GM06990 (cell line): ENCODE data around the gene UNK.

Experiments
- DNase-seq: peaks from one replicate; pipeline ENCODE4 v3.0.0-alpha.2; 2011; ENCODE audit not compliant: insufficient read length; ENCODE audit errors: extremely low read depth
- H3K27me3 ChIP-seq: replicated peaks from 2 replicates; pipeline ENCODE4 v1.6.0; 2011; ENCODE audit warnings: low read length; ENCODE audit not compliant: control insufficient read depth, insufficient read depth
- H3K36me3 ChIP-seq: 2 replicates; pipeline ENCODE4 v1.5.1; 2011; ENCODE audit warnings: low read length; ENCODE audit not compliant: control insufficient read depth, insufficient read depth
- H3K4me3 ChIP-seq: replicated peaks from 2 replicates; pipeline ENCODE4 v1.5.1; 2011; ENCODE audit warnings: low read depth, mild to moderate bottlenecking, control low read depth, low read length
- TF ChIP-seq, protein P1 (sequence below): IDR thresholded peaks from 2 replicates; pipeline ENCODE4 v1.5.1; 2011; ENCODE audit warnings: low read length, control low read depth, mild to moderate bottlenecking, inconsistent platforms; ENCODE audit not compliant: insufficient read depth, poor library complexity, severe bottlenecking

UNK gene

DNA sequence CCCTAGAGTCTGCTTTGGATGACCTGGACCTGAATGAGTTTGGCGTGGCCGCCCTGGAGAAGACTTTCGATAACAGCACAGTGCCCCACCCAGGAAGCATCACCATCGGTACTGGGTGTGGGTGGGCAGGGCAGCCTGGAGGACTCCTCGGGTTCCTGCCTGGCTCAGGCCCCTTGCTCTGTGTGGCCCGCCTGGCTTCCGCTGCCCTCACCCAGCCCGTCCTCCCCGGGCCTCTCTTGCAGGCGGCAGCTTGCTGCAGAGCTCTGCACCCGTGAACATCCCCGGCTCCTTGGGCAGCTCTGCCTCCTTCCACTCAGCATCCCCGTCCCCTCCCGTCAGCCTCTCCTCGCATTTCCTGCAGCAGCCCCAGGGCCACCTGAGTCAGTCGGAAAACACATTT, 35.1 kb downstream of the UNK start:
- H3K4me3 ChIP-seq, result no peak overlapping the region
- no peaks in the 10 kb centered on the region for H3K27me3 ChIP-seq
- DNase-seq, result no peak
- H3K36me3 ChIP-seq, result peaks cover 49% of the 10 kb centered on the region
- TF ChIP-seq, protein P1, sequence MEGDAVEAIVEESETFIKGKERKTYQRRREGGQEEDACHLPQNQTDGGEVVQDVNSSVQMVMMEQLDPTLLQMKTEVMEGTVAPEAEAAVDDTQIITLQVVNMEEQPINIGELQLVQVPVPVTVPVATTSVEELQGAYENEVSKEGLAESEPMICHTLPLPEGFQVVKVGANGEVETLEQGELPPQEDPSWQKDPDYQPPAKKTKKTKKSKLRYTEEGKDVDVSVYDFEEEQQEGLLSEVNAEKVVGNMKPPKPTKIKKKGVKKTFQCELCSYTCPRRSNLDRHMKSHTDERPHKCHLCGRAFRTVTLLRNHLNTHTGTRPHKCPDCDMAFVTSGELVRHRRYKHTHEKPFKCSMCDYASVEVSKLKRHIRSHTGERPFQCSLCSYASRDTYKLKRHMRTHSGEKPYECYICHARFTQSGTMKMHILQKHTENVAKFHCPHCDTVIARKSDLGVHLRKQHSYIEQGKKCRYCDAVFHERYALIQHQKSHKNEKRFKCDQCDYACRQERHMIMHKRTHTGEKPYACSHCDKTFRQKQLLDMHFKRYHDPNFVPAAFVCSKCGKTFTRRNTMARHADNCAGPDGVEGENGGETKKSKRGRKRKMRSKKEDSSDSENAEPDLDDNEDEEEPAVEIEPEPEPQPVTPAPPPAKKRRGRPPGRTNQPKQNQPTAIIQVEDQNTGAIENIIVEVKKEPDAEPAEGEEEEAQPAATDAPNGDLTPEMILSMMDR, result no peak

GRCh38 chr17:75820094-75821080, 35.8 kb downstream of the UNK start:
- no peak for DNase-seq
- H3K36me3 ChIP-seq, result peaks cover 47% of the 10 kb centered on the region

DNA sequence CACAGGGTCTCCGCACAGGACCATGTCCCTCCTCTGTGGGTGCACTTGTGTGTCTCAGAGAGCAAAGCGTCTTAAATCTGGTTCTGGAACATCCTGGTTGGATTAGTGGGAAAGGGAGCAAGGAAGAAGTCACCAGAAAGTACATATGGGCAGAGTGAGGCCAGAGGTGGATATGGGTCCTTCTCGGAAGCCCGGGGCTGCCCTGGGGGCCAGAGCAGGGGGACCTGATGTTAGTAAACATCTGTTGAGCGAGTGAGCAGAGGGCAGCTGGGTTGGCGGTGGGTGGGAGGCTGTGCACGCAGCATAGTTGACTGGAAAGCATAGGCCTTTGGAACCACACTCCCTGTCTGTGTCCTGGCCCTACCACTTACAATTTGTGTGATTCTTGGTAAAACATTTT, 36.9 kb downstream of the UNK start:
- DNase-seq, result peak; percentile 6
- peaks cover 47% of the 10 kb centered on the region for H3K36me3 ChIP-seq

More at GRCh38 chr17:75820094-75821080, 35.8 kb downstream of the UNK start:
- Histone ChIP-seq H3K4me3 (no peak overlapping the region), H3K27me3 (no peaks in the 10 kb centered on the region)
- TF ChIP-seq, protein P1, result no peak

DNA sequence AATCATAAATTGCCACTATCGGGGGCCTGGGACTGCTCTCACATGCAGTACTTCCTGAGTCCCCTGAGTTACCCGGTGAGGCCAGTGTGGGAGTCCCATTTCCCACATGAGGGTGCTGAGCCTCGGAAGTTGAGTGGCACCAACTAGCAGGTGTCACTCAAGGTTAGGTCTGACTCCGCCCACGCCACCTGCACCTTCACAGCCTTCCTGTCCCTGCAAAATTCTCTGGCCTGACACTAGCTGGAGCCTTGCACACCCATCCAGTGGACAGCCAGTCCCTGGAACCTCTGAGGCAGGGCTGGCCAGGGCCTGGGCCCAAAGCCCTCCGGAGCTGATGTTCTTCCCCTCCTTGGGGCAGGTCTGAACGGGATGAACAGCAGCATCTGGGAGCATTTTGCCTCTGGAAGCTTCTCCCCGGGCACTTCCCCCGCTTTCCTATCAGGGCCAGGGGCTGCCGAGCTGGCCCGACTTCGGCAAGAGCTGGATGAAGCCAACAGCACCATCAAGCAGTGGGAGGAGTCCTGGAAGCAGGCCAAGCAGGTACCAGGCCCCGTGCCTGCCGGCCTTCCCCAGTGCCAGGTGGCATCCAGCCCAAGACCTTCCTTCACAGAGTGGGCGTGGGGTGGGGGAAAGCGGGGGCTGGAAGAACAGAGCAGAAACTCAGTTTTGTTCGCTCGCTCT, 37.7 kb downstream of the UNK start:
- TF ChIP-seq, protein P1, result no peak
- Histone ChIP-seq H3K36me3 (peaks cover 47% of the 10 kb centered on the region), H3K27me3 (no peaks in the 10 kb centered on the region), H3K4me3 (no peak overlapping the region)
- DNase-seq, result peak; percentile 14

More for the DNA sequence above, 36.9 kb downstream of the UNK start:
- no peak overlapping the region for H3K4me3 ChIP-seq
- TF ChIP-seq, protein P1, result no peak
- no peaks in the 10 kb centered on the region for H3K27me3 ChIP-seq

GRCh38 chr17:75822800-75823166, 38.2 kb downstream of the UNK start:
- DNase-seq, result peak; percentile 5
- Histone ChIP-seq H3K36me3 (peaks cover 44% of the 10 kb centered on the region), H3K27me3 (no peaks in the 10 kb centered on the region), H3K4me3 (no peak overlapping the region)
- TF ChIP-seq, protein P1, result no peak
